Measurements from ENCODE around the gene ALPL. TPM values are rescaled to one million over a fixed set of nuclear protein-coding genes. Genes with fewer than 3 reads are reported as not detected.

Gene ALPL
- total and polyA plus RNA-seq, 9 of the 15 experiments (the other 6 are each of a cell fraction or from before 2014, with no cell fraction given) = 0.04 to 0.38 (median 0.18) TPM; not detected in 4

DNA sequence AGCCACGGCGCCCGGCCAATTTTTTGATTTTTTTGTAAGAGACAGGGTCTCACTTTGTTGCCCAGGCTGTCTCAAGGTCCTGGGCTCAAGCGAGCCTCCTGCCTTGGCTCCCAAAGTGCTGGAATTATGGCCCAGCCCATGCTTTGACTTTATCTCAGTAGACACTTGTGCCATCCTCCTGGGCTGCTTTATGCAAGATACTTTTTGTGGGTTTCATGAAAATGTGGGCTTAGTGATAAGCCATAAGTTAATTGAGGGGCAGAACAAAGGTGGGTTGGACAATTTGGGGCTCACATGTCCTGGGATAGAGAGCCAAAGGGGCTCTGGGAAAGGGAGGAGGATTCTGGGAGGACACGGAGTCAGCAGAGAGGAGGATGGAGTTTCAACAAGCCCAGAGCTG lies 22.0 kb downstream of the ALPL start (continued):
- TF ChIP-seq CBFA2T2 (conservative IDR thresholded peaks at IDR 0.05) = peak; percentile 76
- peak; percentile 86 for TF ChIP-seq CBFA2T3 (IDR thresholded peaks at IDR 0.05)
- TF ChIP-seq ZBTB17 (CRISPR knock-in tag; IDR thresholded peaks at IDR 0.05) = no peak
- peak; percentile 15; the same call in 1 of the 2 replicates for TF ChIP-seq EP300 (IDR thresholded peaks at IDR 0.05; ENCODE audit: low read length)
- peak; percentile 70 for TF ChIP-seq ARID1B (IDR thresholded peaks at IDR 0.05)
- TF ChIP-seq SOX6 (IDR thresholded peaks at IDR 0.05) = 0 out of 2 replicates have a peak, but pooled peaks have one; percentile 17
- TF ChIP-seq SP1 (CRISPR knock-in tag; IDR thresholded peaks at IDR 0.05) = no peak
- peak; percentile 73 for TF ChIP-seq NCOR1 (IDR thresholded peaks at IDR 0.05)
- TF ChIP-seq PBX2 (CRISPR knock-in tag; IDR thresholded peaks at IDR 0.05; ENCODE audit: low read depth) = no peak
- no peak for TF ChIP-seq PBX2 (tag; conservative IDR thresholded peaks at IDR 0.05; ENCODE audit: low read depth)
- no peak for TF ChIP-seq DEAF1 (CRISPR knock-in tag; IDR thresholded peaks at IDR 0.05)
- no peak for TF ChIP-seq SMARCC2 (IDR thresholded peaks at IDR 0.05; ENCODE audit: low read depth)
- 0 out of 2 replicates have a peak, but pooled peaks have one; percentile 28 for TF ChIP-seq RUNX1 (IDR thresholded peaks at IDR 0.05; ENCODE audit: low read depth)
- TF ChIP-seq POLR2AphosphoS2 (IDR thresholded peaks at IDR 0.05; ENCODE audit: low read length) = no peak
- TF ChIP-seq, protein P1, sequence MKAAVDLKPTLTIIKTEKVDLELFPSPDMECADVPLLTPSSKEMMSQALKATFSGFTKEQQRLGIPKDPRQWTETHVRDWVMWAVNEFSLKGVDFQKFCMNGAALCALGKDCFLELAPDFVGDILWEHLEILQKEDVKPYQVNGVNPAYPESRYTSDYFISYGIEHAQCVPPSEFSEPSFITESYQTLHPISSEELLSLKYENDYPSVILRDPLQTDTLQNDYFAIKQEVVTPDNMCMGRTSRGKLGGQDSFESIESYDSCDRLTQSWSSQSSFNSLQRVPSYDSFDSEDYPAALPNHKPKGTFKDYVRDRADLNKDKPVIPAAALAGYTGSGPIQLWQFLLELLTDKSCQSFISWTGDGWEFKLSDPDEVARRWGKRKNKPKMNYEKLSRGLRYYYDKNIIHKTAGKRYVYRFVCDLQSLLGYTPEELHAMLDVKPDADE (conservative IDR thresholded peaks at IDR 0.05; ENCODE audit: control insufficient read depth, low read depth, low read length) = no peak
- TF ChIP-seq KLF16 (IDR thresholded peaks at IDR 0.05) = 0 out of 2 replicates have a peak, but pooled peaks have one; percentile 29
- TF ChIP-seq POLR2AphosphoS5 (IDR thresholded peaks at IDR 0.05; ENCODE audit: control insufficient read depth, insufficient read depth, low read depth, low read length) = peak; percentile 33; the same call in 1 of the 2 replicates
